SK-N-SH treated with all-trans-retinoic acid at 6 μM for 48 hours (cell line): ENCODE measurements around the gene OGT.
"Not testable (repeated sequence)": the region's sequence is repeated elsewhere in the genome, so short reads cannot be mapped to it uniquely, and the experiment has no call there.

Source experiments
- ATAC-seq: fragments of 200-7000 bp; cut with Tn5 transposase; 3 replicates; pipeline ENCODE4 v1.9.1; 2020; ENCODE audit warnings: mild to moderate bottlenecking, moderate library complexity
- ARNTL ChIP-seq: fragments of 450-650 bp; formaldehyde crosslinking; IDR thresholded peaks from 2 replicates; pipeline ENCODE4 v1.5.0; 2020; ENCODE audit warnings: low read depth, mild to moderate bottlenecking, moderate library complexity, borderline replicate concordance
- BACH2 ChIP-seq: fragments of 250-450 bp; sonication (Bioruptor Pico); IDR thresholded peaks from 2 replicates; pipeline ENCODE4 v1.9.0; 2021; ENCODE audit warnings: mild to moderate bottlenecking, borderline replicate concordance
- CSDC2 ChIP-seq: fragments of 250-450 bp; sonication (Bioruptor Pico); IDR thresholded peaks from 2 replicates; pipeline ENCODE4 v1.5.0; 2020; ENCODE audit warnings: mild to moderate bottlenecking, moderate library complexity
- ESRRG ChIP-seq: fragments of 250-450 bp; sonication (Bioruptor Pico); IDR thresholded peaks from 2 replicates; pipeline ENCODE4 v1.6.1; 2021; ENCODE audit warnings: mild to moderate bottlenecking
- GLIS3 ChIP-seq: fragments of 250-450 bp; sonication (Bioruptor Pico); IDR thresholded peaks from 2 replicates; pipeline ENCODE4 v1.5.0; 2020; ENCODE audit warnings: mild to moderate bottlenecking, moderate library complexity
- ISL1 ChIP-seq: fragments of 250-450 bp; sonication (Bioruptor Pico); IDR thresholded peaks from 2 replicates; pipeline ENCODE4 v2.1.2; 2022; ENCODE audit warnings: mild to moderate bottlenecking, moderate library complexity
- OSR1 ChIP-seq: fragments of 250-450 bp; sonication (Bioruptor Pico); IDR thresholded peaks from 2 replicates; pipeline ENCODE4 v1.8.0; 2022; ENCODE audit warnings: moderate library complexity, mild to moderate bottlenecking, inconsistent platforms
- PPARA ChIP-seq: fragments of 250-450 bp; sonication (Bioruptor Pico); IDR thresholded peaks from 2 replicates; pipeline ENCODE4 v1.5.0; 2020; ENCODE audit warnings: mild to moderate bottlenecking, borderline replicate concordance
- RARB ChIP-seq: fragments of 250-450 bp; sonication (Bioruptor Pico); IDR thresholded peaks from 2 replicates; pipeline ENCODE4 v1.8.0; 2021; ENCODE audit warnings: mild to moderate bottlenecking, moderate library complexity
- SNAI2 ChIP-seq: fragments of 250-450 bp; sonication (Bioruptor Pico); IDR thresholded peaks from 2 replicates; pipeline ENCODE4 v1.5.0; 2020; ENCODE audit warnings: mild to moderate bottlenecking, moderate library complexity
- TCF4 ChIP-seq: fragments of 250-450 bp; sonication (Bioruptor Pico); IDR thresholded peaks from 2 replicates; pipeline ENCODE4 v1.8.0; 2021; ENCODE audit warnings: mild to moderate bottlenecking, moderate library complexity, borderline replicate concordance
- TOX ChIP-seq: fragments of 250-450 bp; sonication (Bioruptor Pico); IDR thresholded peaks from 2 replicates; pipeline ENCODE4 v1.8.0; 2021; ENCODE audit warnings: mild to moderate bottlenecking, moderate library complexity, borderline replicate concordance
- ZC3H10 ChIP-seq: fragments of 250-450 bp; sonication (Bioruptor Pico); IDR thresholded peaks from 2 replicates; pipeline ENCODE4 v1.5.1; 2021; ENCODE audit warnings: mild to moderate bottlenecking, moderate library complexity
- ZFP3 ChIP-seq: fragments of 250-450 bp; sonication (Bioruptor Pico); IDR thresholded peaks from 2 replicates; pipeline ENCODE4 v1.5.0; 2020; ENCODE audit warnings: mild to moderate bottlenecking, moderate library complexity
- ZFP30 ChIP-seq: fragments of 450-650 bp; formaldehyde crosslinking; IDR thresholded peaks from 2 replicates; pipeline ENCODE4 v1.5.0; 2022; ENCODE audit warnings: mild to moderate bottlenecking, moderate library complexity
- ZNF565 ChIP-seq: fragments of 450-650 bp; formaldehyde crosslinking; conservative IDR thresholded peaks from 2 replicates; pipeline ENCODE4 v1.5.0; 2020; ENCODE audit warnings: low read depth, mild to moderate bottlenecking, moderate library complexity
- ZNF70 ChIP-seq: fragments of 450-650 bp; formaldehyde crosslinking; IDR thresholded peaks from 2 replicates; pipeline ENCODE4 v1.5.0; 2020; ENCODE audit warnings: mild to moderate bottlenecking, moderate library complexity
- ZNF8 ChIP-seq: fragments of 450-650 bp; formaldehyde crosslinking; IDR thresholded peaks from 2 replicates; pipeline ENCODE4 v1.5.0; 2020; ENCODE audit warnings: mild to moderate bottlenecking, moderate library complexity
- TF ChIP-seq, protein P1 (sequence below): fragments of 250-450 bp; sonication (Bioruptor Pico); IDR thresholded peaks from 2 replicates; pipeline ENCODE4 v1.8.0; 2021; ENCODE audit warnings: low read depth, mild to moderate bottlenecking, moderate library complexity, borderline replicate concordance
- TF ChIP-seq, protein P2 (sequence below): fragments of 250-450 bp; sonication (Bioruptor Pico); IDR thresholded peaks from 2 replicates; pipeline ENCODE4 v1.5.1; 2020; ENCODE audit warnings: low read depth, mild to moderate bottlenecking, moderate library complexity
- TF ChIP-seq, protein P3 (sequence below): fragments of 250-450 bp; sonication (Bioruptor Pico); IDR thresholded peaks from 2 replicates; pipeline ENCODE4 v1.8.0; 2020; ENCODE audit warnings: mild to moderate bottlenecking, moderate library complexity, borderline replicate concordance

OGT gene

DNA sequence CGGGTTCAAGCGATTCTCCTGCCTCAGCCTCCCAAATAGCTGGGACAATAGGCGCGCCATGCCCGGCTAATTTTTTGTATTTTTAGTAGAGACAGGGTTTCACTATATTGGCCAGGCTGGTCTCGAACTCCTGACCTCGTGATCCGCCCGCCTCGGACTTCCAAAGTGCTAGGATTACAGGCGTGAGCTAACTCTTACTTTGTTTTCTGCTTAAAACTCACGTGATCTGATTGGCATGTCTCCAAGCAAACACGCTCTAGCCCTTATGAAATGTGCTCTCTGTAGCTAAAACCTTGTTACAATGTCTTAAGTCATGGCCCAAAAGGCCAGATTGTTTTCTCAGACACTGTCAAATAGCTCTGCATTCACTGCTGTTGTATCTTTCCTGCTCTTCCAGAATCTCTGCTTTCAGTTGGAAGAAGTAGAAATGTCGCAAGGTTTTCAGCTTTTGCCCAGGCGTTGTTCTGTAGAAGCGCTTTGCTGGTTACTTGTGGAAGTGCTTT is 39.7 kb upstream of the OGT start:
- TF ChIP-seq ZNF565 (CRISPR knock-in tag) (no peak), BACH2 (CRISPR knock-in tag) (no peak), GLIS3 (CRISPR knock-in tag) (no peak), SNAI2 (CRISPR knock-in tag) (no peak), ZFP3 (CRISPR knock-in tag) (no peak), ZNF70 (no peak)
- TF ChIP-seq, protein P1, sequence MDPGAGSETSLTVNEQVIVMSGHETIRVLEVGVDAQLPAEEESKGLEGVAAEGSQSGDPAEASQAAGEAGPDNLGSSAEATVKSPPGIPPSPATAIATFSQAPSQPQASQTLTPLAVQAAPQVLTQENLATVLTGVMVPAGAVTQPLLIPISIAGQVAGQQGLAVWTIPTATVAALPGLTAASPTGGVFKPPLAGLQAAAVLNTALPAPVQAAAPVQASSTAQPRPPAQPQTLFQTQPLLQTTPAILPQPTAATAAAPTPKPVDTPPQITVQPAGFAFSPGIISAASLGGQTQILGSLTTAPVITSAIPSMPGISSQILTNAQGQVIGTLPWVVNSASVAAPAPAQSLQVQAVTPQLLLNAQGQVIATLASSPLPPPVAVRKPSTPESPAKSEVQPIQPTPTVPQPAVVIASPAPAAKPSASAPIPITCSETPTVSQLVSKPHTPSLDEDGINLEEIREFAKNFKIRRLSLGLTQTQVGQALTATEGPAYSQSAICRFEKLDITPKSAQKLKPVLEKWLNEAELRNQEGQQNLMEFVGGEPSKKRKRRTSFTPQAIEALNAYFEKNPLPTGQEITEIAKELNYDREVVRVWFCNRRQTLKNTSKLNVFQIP = no peak
- TF ChIP-seq, protein P2, sequence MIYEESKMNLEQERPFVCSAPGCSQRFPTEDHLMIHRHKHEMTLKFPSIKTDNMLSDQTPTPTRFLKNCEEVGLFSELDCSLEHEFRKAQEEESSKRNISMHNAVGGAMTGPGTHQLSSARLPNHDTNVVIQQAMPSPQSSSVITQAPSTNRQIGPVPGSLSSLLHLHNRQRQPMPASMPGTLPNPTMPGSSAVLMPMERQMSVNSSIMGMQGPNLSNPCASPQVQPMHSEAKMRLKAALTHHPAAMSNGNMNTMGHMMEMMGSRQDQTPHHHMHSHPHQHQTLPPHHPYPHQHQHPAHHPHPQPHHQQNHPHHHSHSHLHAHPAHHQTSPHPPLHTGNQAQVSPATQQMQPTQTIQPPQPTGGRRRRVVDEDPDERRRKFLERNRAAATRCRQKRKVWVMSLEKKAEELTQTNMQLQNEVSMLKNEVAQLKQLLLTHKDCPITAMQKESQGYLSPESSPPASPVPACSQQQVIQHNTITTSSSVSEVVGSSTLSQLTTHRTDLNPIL = no peak

DNA sequence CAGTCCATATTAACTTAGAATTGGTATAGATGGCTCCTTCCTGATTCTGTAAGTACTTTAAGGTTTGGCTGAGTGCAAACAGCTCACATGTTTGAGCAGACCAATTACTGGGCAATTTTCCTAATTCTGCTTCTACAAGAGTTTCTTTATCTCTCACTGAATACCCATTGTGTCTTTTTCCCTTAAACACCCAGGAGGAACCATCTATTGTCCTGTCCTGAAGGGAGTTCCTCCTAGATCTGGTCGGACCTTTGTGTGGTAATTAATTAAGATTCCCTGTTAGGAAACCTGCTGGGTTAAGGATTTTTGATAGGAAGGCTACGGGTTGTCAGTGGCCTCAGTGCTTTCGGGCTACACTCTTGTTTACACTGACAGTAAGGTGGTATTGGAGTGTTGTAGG is 36.9 kb upstream of the OGT start:
- ATAC-seq = not testable (repeated sequence)

More for the DNA sequence above, 39.7 kb upstream of the OGT start:
- ATAC-seq = no peak

DNA sequence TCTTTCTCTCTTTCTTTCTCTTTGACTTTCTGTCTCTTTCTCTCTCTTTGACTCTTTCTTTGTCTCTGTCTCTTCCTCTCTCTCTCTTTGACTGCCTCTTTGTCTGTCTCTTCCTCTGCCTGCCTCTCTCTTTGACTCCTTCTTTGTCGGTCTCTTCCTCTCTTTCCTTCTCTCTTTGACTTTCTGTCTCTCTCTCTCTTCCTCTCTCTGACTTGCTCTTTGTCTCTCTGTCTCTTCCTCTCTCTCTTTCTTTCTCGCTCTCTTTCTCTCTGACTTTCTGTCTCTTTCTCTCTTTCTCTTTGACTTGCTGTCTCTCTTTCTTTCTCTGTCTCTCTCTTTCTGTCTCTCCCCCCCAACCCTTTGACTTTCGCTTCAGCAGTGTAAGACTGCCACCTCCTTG is 36.4 kb upstream of the OGT start:
- TF ChIP-seq SNAI2 (CRISPR knock-in tag) (no peak), ZFP30 (no peak), TCF4 (CRISPR knock-in tag) (no peak), ISL1 (CRISPR knock-in tag) (no peak), BACH2 (CRISPR knock-in tag) (no peak), ARNTL (CRISPR knock-in tag) (no peak), ZC3H10 (CRISPR knock-in tag) (no peak), OSR1 (CRISPR knock-in tag) (no peak), CSDC2 (CRISPR knock-in tag) (no peak), ZNF8 (CRISPR knock-in tag) (no peak), PPARA (no peak), ZNF565 (CRISPR knock-in tag) (no peak), ESRRG (CRISPR knock-in tag) (no peak), RARB (CRISPR knock-in tag) (no peak), GLIS3 (CRISPR knock-in tag) (no peak), ZFP3 (CRISPR knock-in tag) (no peak)
- TF ChIP-seq, protein P1 = no peak
- TF ChIP-seq, protein P2 = no peak
- TF ChIP-seq, protein P3, sequence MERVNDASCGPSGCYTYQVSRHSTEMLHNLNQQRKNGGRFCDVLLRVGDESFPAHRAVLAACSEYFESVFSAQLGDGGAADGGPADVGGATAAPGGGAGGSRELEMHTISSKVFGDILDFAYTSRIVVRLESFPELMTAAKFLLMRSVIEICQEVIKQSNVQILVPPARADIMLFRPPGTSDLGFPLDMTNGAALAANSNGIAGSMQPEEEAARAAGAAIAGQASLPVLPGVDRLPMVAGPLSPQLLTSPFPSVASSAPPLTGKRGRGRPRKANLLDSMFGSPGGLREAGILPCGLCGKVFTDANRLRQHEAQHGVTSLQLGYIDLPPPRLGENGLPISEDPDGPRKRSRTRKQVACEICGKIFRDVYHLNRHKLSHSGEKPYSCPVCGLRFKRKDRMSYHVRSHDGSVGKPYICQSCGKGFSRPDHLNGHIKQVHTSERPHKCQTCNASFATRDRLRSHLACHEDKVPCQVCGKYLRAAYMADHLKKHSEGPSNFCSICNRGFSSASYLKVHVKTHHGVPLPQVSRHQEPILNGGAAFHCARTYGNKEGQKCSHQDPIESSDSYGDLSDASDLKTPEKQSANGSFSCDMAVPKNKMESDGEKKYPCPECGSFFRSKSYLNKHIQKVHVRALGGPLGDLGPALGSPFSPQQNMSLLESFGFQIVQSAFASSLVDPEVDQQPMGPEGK = no peak
- ATAC-seq = no peak

DNA sequence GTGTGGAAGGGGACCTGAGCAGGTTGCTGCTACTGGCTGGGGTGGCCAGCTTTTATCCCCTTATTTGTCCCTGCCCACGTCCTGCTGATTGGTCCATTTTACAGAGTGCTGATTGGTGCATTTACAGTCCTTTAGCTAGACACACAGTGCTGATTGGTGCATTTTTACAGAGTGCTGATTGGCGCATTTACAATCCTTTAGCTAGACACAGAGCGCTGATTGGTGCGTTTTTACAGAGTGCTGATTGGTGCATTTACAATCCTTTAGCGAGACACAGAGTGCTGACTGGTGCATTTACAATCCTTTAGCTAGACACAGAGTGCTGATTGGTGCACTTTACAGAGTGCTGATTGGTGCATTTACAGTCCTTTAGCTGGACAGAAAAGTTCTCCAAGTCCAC is 30.8 kb upstream of the OGT start:
- ATAC-seq = not testable (repeated sequence)

DNA sequence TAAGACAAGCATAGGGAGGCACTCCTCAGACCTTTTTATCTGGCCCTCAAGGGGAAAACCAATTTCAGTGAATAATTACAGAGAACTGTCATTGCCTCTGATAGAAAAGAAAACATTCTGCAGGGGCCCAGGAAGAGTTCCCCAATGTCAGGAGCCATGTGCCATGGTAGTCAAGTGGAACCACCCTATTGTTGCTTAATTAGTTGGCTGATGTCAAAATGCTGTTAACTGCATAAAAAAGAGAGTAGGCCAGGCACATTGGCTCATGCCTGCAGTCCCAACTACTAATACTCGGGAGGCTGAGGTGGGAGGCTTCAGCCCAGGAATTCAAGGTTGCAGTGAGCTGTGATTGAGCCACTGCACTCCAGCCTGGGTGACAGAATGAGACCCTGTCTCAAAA is 28.6 kb upstream of the OGT start:
- ATAC-seq = no peak
- TF ChIP-seq, protein P3 = no peak
- TF ChIP-seq PPARA = no peak
- TF ChIP-seq TOX (CRISPR knock-in tag) = no peak
- TF ChIP-seq CSDC2 (CRISPR knock-in tag) = no peak
- TF ChIP-seq, protein P2 = no peak
- no peak for TF ChIP-seq ZFP30
- TF ChIP-seq TCF4 (CRISPR knock-in tag) = no peak
- no peak for TF ChIP-seq ESRRG (CRISPR knock-in tag)
- TF ChIP-seq BACH2 (CRISPR knock-in tag) = no peak
- TF ChIP-seq, protein P1 = no peak
